Stromal cell of bone marrow (primary cell): ENCODE results near the gene PTCD1.
"Not testable (repeated sequence)": the region's sequence is repeated elsewhere in the genome, so short reads cannot be mapped to it uniquely, and the experiment has no call there.

ENCODE experiments used
- DNase-seq: peaks from one replicate; pipeline ENCODE4 v3.0.0-alpha.2; 2012; ENCODE audit warnings: low read depth

Gene PTCD1

DNA sequence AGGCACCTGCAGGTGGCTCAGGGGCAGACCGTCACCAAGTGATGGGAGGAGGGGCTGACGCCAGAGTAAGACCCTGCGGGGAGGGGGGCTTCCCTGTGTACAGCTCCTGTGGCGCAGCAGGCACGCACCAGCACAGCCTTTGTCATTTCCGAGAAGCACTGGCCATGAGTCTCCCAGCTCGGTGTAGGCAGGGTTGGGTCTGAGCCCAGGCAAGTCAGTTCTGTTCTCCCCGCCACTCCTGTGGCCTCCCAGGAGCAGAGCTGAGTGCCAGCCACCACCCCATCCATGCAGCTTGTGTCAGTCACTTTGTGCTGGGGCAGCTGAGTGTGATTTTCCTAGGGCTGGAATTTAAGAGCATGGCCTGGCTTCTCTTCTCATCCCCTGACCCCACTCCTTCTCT, 13.3 kb upstream of the PTCD1 start:
- no peak for DNase-seq

DNA sequence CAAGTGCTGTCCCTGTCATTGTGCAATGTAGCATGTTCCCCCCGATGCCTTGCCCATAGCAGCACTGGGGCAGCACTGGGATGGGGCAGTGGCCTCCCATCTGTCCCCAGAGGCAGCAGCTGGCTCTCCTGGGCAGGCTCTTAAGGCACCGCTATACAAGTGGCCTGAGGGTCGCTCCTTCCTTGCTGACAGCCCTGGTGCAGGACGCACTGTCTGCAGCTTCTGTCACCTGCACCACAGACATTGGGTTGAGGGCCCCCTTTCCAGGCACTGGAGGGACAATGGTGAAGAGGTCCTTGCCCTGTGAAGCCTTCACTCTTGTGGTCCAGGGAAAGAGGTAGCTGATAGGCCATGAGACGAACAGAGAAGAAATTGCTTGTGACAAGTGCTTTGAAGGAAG, 10.7 kb upstream of the PTCD1 start:
- DNase-seq: no peak

DNA sequence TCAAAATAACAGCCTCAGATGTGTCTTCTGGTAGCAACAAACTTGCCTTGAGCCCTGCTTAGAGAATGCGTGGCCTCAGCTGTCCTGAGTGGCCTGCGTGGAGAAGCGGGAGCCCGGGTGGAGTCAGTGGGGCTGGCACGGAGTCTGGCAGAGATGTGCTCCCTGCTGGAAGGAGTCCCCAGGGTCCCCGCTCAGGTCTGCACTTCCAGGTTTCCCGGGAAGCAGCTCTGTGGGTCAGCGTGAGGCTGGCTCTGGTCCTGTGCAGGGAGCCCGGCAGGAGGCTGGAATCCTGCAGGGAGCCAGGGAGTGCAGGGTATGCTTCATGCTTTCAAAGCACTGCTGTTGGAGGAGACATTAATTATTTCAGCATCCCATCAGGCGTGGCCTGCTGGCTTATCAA, 10.3 kb upstream of the PTCD1 start:
- no peak for DNase-seq

DNA sequence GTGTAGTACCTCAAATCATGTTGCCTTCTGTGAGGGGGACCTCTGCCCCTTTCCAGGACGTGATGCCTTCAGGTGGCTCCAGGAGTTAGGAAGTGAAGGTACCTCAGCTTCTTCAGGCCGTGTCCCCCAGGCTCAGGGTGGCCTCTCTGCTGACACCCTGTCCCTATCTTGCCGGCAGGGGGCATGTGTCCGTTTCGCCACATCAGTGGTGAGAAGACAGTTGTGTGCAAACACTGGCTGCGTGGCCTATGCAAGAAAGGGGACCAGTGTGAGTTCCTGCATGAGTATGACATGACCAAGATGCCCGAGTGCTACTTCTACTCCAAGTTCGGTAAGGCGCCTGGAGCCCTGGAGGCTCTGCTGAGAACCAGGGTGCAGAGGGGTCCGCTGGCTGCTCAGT, 9.3 kb upstream of the PTCD1 start:
- DNase-seq: no peak

DNA sequence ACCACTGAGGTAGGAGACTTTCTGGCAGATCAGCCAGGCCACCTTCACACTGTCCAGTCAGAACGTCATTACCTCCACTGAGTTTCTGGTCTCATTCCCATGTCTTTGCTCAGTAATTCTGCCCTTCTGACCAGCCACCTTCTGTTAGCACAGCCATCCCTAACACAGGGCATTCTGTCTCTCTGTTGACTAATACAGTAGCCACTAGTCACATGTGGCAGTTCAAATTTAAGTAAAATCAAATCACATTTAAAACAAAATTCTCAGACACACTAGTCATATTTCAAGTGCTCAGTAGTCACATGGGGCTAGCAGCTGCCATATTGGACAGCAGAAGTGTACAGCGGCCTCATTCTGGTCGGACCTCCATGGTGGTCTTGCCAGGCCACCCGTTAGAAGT, 7.5 kb upstream of the PTCD1 start:
- no peak for DNase-seq

DNA sequence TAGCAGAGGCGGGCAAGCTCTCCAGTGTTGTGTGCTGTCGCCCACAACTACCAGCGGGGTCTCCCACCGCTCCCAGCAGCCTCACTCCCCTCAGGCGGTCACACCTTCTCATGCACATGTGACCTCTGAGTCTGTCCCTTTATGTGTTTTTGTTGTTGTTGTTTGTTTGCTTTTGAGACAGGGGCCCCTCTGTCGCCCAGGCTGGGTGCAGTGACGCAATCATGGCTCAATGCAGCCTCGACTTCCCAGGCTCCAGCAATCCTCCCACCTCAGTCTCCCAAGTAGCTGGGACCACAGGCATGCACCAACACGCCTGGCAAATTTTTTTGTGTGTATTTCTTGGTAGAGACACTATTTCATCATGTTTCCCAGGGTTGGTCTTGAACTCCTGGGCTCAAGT, 1.6 kb upstream of the PTCD1 start:
- DNase-seq: no peak

DNA sequence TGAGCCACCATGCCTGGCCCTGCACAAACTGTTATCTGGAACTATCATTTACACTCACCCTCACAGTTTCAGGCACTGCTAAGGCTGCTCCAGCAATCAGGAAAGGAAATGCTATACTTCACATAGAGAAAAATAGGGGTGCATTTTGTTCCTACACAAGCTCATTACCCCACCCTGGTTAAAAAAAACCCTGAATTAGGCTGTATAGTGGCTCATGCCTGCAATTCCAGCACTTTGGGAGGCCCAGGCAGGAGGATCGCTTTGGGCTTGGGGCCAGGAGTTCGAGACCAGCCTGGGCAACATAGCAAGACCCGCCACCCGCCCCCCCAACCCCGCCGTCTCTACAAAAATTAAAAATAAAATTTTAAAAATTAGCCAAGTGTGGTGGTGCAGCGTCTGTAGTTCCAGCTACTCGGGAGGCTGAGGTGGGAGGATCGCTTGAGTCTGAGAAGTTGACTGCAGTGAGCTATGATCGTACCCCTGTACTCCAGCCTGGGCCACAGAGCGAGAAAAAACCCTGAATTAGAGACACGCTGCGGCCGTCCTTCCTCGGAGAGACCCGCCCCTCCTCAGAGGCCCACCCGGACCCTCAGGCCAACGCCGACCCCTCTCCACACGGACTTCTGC, 539 bp downstream of the PTCD1 start:
- no peak for DNase-seq

DNA sequence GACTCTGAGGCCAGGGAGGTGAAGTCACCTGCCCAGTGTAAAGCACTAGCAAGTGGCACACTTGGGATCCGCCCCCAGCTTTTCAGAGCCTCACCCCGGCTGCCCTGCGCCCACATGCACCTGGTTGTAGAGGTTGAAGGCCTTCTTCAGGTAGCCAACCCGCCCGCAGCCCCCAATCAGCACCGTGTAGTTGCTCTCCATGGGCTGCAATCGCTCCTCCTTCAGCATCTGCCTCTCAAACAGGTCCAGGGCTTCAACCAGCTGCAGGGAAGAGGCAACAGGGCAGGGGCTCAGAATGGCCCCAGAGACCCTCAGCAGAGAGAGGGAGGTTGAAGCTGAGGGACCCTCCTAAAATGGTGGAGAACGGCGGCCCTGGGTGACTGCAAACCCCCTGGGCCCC, 5.4 kb downstream of the PTCD1 start:
- no peak for DNase-seq

DNA sequence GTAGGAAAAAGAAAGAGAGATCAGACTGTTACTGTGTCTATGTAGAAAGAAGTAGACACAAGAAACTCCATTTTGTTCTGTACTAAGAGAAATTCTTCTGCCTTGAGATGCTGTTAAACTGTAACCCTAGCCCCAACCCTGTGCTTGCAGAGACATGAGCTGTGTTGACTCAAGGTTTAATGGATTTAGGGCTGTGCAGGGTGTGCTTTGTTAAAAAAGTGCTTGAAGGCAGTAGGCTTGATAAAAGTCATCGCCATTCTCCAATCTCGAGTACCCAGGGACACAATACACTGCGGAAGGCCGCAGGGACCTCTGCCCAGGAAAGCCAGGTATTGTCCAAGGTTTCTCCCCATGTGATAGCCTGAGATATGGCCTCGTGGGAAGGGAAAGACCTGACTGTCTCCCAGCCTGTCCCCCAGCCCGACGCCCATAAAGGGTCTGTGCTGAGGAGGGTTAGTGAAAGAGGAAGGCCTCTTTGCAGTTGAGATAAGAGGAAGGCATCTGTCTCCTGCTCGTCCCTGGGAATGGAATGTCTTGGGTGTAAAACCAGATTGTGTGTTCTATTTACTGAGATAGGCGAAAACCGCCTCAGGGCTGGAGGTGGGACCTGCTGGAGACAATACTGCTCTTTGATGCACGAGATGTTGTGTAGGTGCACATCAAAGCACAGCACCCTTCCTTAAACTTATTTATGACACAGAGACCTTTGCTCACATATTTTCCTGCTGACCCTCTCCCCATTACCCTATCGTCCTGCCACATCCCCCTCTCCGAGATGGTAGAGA, 6.7 kb downstream of the PTCD1 start:
- DNase-seq: not testable (repeated sequence)

DNA sequence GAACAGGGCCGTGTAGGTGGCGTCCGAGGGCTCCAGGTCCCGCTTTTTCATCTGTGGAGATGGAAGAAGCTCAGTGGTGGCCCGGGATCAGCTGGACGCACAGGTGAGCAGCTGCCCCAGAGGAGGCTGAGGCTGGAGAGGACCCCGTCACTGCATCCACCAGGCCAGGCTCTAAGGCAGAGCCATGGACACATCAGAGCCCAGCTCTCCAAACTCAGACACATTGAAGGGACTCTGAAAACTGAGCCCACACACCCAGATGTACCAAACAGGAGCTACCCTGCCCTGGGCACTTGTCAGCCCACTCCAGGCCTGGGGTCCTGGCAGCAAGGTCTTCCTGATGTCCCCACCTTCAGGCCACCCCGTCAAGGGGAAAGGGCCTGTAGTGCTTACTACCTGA, 8.8 kb downstream of the PTCD1 start:
- no peak for DNase-seq

DNA sequence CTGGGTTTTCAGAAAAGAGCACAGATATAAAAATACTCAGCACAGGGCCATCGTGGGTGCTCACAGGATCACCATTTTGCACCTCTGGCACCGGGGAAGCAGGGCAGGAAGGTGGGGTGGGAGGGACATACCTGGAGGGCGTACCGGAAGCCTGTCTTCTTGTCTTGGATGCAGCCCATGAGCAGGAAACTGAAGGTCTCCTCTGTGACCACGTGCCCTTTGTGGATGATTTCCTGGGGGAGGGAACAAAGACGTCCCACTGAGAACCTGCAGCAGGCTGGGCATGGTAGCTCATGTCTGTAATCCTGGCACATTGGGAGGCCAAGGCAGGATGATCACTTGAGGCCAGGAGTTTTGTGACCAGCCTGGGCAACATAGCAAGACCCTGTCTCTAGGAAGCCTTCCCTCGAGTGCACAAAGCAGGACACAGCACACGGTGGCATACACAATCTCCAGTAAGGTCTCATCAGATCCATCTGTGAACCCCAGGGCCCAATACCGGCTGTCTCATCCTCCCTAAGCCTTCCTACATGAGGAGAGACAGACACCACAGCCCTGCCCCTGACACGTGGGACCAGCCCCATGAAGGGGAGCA, 9.5 kb downstream of the PTCD1 start:
- DNase-seq: no peak

DNA sequence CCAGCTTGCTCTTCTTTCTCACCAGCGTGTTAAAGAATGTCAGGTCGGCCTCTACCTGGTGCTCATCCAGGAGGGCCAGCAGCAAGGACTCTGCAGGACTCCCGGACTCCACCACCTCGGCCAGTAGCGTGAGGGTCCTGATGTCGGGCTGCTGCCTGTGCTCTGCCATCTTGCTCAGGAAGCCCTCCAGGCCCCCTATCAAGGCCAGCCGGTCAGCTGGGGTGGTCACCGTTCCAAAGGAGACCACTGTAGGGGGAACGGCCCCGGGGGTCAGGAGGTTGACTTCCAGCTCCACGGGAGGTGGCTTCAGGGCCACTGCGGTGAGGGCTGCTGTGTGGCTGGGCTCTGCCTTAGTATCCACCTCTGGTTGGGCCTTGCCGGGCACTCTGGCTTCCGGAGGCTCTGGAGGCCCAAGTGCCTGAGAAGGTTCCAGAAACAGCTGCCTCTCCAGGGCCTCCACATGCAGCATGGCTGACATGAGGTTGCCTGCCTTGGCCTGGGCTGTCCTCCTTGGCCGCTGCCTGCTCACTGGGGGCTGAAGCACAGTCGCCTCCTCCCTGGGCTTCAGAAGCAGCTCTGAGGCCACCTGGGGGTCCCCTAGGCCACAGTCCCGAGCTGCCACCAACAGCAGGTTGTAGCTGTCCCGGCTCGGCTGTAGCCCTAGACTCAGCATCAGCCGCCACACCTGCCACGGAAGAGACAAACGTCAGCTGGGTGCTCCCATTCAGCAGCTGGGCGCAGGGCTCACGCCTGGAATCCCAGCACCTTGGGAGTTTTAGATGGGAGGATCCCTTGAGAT, 13.5 kb downstream of the PTCD1 start:
- no peak for DNase-seq

DNA sequence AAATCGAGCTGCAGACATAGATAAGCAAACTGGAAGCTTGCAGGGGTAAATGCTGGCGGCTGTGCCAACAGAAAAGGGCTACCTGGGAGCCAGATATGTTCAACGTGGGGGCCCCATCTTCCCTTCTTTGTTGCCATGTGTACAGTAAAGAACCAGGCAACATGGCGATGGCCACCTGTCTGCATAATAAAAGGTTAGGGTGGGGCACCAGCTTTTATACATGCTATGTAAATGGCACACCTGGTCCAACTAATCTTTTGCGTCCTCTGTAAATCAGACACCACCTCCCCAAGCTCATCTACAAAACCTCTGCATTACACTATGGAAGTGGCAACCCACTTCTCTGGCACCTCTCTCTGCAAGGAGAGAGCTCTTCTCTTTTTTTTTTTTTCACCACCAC, 16.0 kb downstream of the PTCD1 start:
- no peak for DNase-seq

DNA sequence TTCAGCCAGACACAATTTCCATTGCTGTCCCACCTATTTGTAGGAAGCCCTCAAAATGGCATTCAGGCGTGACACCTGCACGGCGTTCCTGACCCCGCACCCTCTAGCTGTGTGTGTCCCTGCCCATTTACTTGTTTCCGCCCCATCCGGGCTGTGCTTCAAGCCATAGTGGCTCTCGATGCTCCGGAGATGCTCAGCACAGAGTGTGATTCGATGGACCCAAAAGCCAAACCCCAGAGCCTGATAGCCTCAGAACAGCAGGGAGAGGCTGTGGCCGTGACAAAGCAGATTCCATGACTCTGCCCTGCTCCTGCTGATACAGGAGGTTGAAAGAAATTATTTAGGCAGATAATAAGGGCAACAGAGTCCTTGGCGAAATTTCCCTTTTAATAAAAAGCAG, 16.4 kb downstream of the PTCD1 start:
- no peak for DNase-seq

DNA sequence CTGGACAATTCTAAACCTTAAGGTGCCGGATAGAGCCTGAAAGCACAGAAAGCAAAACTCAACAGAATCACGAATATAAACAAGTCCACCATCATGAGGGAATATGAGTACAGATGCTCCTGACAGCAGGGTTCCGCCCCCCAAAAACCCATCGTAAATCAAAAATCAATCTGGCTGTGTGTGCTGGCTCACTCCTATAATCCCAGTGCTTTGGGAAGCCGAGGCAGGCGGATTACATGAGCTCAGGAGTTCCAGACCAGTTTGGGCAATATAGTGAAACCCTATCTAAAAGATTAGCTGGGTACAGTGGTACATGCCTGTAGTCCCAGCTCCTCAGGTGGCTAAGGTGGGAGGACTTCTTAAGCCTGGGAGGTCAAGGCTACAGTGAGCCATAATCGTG, 17.6 kb downstream of the PTCD1 start:
- DNase-seq: no peak

DNA sequence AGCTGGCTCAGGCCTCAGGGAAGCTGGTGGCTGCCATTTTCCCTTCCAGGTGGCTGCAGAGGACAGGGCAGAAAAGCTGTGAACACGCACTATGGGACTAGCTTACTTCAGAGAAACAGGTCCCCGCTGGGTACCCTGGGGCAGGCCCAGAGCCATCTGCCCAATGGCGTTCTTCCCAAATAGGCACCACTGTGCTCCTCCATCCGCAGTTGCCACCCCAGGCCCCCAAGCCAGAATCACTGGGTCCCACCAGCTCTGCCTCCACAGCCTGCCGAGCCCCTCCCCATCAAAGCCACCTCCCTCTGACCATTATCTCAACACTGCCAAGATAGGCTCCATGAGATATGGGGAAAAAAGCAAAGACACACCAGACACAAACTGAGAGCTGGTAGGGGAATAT, 18.4 kb downstream of the PTCD1 start:
- DNase-seq: no peak

DNA sequence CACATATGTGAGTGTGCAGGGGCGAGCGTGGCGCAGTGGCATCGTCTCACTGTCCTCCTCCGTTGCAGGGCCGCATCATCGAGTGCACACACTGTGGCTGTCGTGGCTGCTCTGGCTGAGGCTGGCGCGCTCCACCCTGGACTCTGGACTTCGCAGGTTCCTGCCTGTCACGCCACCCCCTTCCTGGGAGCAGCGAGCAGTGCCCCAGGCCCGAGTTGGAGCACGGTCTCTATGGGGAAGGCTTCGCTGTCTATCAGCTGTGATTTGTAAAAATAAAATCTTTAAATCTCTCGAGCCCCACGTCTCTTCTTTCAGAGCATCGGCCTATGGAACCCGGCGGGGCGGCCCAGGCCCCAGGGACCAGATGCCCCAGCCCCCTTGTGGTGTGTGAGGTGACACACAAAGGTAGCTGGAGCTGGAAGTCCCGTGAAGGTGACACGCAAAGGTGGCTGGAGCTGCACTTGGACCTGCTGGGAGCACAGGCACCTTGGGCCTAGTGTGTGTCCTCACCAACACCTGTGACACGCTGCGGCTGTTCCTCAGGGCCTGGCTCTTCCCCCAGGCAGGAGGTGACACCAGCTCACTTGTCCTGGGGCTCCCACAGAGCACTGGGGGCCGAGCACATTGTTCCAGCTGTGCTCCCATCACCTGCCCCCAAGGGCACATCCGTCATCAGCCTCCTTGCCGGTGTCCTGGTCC, 19.1 kb downstream of the PTCD1 start:
- no peak for DNase-seq

DNA sequence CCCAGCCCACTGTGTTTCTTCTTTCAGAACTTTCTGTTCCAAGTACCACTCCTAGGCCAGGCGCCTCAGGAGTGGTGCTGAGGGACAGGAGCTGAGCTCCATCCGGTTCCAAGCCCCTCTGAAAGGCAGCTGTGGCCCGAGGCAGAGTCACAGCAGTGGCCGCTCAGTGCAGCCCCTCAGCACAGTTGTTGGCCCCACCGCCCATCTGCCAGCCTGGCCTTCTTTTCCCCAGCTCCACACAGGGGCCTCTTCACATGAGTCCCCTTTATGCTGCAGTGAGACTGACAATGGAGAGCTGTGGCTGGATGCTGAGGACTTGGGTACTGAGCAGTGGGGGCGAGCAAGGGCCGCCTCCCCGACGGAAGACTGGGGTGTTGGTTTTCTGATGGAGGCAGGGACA, 20.3 kb downstream of the PTCD1 start:
- no peak for DNase-seq

DNA sequence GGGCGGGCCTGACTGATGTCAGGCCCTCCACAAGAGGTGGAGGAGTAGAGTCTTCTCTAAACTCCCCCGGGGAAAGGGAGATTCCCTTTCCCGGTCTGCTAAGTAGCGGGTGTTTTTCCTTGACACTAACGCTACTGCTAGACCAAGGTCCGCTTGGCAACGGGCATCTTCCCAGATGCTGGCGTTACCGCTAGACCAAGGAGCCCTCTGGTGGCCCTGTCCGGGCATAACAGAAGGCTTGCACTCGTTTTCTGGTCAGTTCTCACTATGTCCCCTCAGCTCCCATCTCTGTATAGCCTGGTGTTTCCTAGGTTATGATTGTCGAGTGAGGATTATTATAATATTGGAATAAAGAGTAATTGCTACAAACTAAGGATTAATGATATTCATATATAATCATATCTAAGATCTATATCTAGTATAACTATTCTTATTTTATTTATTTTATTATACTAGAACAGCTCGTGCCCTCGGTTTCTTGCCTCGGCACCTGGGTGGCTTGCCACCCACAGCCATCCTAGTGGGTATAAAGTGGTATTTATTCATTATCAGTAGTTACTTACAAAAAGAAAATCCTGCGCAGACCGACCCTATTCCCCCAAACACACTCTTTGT, 23.0 kb downstream of the PTCD1 start:
- DNase-seq: peak; percentile 44

DNA sequence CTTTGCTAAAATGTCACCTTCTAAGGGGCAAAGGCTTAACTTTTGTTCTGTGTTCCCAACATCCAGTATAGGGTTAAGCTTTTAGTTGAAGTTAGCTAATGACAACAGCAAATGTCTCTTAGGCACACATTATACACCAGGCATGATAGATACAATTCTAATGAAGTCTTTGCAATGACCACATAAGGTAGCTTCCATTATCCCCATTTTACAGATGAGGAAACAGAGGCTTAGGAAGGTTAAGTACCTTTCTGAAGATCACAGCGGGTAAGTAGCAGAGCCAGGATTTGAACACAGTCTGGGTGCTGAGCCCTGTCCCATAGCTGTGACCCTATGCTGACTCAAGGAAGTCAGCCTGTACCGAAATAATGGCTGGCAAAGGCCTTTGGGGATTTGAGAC, 28.0 kb downstream of the PTCD1 start:
- no peak for DNase-seq

DNA sequence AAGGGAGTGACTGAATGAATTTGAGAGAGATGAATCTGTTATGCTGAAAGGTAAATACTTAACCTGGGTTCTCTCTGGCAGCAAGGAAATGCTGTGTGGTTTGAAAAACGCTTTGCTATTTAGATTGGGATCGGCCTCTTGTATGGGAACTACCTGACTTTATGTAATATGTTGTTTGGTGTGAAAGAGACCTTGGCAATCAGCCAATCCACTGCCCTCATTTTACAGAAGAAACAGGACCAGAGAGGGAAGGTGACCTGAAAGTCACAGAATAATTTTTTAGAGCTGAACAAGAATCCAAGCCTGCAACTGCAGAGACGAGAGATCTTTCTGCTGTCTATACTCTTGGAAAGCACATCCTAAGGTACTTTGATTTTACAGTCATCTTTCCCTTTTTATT, 28.8 kb downstream of the PTCD1 start:
- DNase-seq: no peak

DNA sequence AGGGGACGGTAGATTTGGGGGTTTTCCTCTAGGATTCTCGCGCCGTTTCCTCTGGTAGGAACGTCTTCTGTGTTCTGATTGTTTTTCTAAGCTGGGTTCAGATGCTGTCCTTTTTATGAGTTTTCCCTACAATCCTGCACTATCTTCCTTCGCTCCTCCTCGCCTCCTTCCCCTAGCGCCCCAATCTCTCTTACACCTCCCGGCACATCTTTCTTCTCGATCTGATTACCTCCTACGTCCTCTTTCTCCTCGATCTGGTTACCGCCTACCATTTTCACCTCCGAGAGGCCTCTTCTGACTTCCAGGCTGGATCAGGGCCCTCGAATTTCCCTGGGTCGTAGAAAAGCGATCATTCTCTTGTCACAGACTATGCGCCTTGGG, 29.4 kb downstream of the PTCD1 start:
- DNase-seq: no peak
